Activated T-helper 1 cell treated with anti-CD3 and anti-CD28 coated beads, Interleukin-2, amount 50 U/mL, for 16 hours (primary cell): ENCODE measurements around the gene SPP2.

Source experiments
- DNase-seq, 2 donors: peaks; one replicate each; pipeline ENCODE4 v3.0.0-alpha.2; 2020; ENCODE audit warnings: low read depth in 1 of 2, low spot score in 1 of 2

Gene SPP2

GRCh38 chr2:234091883-234092282, 41.4 kb downstream of the SPP2 start:
- DNase-seq = no peak

GRCh38 chr2:234092344-234092743, 41.8 kb downstream of the SPP2 start:
- DNase-seq = no peak

GRCh38 chr2:234095301-234095700, 44.8 kb downstream of the SPP2 start:
- DNase-seq = no peak

GRCh38 chr2:234096164-234096563, 45.7 kb downstream of the SPP2 start:
- no peak for DNase-seq

GRCh38 chr2:234098681-234099080, 48.2 kb downstream of the SPP2 start:
- no peak for DNase-seq

GRCh38 chr2:234099266-234099665, 48.8 kb downstream of the SPP2 start:
- no peak for DNase-seq

- no peak for DNase-seq
Observed at GRCh38 chr2:234100686-234101085, 50.2 kb downstream of the SPP2 start.

GRCh38 chr2:234102112-234102511, 51.6 kb downstream of the SPP2 start:
- no peak for DNase-seq

GRCh38 chr2:234107861-234108260, 57.4 kb downstream of the SPP2 start:
- no peak for DNase-seq

GRCh38 chr2:234109321-234109720, 58.8 kb downstream of the SPP2 start:
- no peak for DNase-seq

- DNase-seq = no peak
Observed at GRCh38 chr2:234110219-234110618, 59.7 kb downstream of the SPP2 start.

GRCh38 chr2:234111523-234111922, 61.0 kb downstream of the SPP2 start:
- DNase-seq = no peak

- DNase-seq = no peak
Observed at GRCh38 chr2:234116010-234116409, 65.5 kb downstream of the SPP2 start.

- no peak for DNase-seq
Observed at GRCh38 chr2:234121999-234122398, 71.5 kb downstream of the SPP2 start.

- DNase-seq = no peak
Observed at GRCh38 chr2:234125451-234126145, 75.1 kb downstream of the SPP2 start.

GRCh38 chr2:234126146-234126470, 75.6 kb downstream of the SPP2 start:
- DNase-seq = no peak
